Suprapubic skin (tissue), 3 donors: ENCODE data around the gene FITM1.

ENCODE experiments used
- POLR2A ChIP-seq, 2 donors: fragments of 450-650 bp; IDR thresholded peaks; one replicate each; pipeline ENCODE4 v1.6.1; 2017; ENCODE audit warnings: antibody characterized with exemption in 2 of 2, mild to moderate bottlenecking in 2 of 2, moderate library complexity in 2 of 2
- TF ChIP-seq, protein P1 (sequence below), 2 donors: fragments of 200-600 bp in 1 of 2; fragments of 450-650 bp in 1 of 2; sonication (generic) in 1 of 2; IDR thresholded peaks; one replicate each; pipeline ENCODE4 v1.5.1; 2016 to 2019; ENCODE audit warnings: antibody characterized with exemption in 2 of 2, mild to moderate bottlenecking in 1 of 2, moderate library complexity in 1 of 2

DNA sequence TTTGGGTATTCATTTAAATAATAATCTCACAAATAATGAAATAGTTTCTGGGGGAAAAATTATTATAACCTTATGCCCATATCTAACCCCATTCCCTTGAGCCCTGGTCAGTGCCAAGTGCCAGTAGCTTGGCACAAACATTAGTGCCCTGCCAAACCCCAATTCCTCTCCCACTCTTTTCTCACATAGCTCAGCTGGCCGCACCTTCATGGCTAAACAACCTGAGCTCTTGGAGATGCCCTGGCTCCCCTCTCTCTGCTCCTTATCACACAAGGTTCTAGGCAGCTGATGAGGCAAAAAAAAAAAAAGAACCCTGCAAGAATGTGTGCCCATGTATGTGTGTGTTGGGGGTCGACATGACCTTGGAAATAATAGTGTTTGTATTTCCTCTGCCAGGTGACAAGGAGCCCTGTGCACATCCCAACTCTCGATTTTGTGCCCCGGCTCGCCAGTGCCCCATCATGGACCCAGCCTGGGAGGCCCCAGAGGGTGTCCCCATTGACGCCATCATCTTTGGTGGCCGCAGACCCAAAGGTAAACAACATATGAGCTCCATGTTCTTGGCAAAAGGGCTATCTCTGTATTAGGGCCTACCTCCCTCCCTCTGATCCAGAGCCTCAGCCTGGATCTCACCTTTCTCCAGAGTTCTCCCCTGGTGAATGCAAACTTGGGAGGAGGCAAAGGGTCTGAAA lies 28.0 kb upstream of the FITM1 start:
- TF ChIP-seq, protein P1, sequence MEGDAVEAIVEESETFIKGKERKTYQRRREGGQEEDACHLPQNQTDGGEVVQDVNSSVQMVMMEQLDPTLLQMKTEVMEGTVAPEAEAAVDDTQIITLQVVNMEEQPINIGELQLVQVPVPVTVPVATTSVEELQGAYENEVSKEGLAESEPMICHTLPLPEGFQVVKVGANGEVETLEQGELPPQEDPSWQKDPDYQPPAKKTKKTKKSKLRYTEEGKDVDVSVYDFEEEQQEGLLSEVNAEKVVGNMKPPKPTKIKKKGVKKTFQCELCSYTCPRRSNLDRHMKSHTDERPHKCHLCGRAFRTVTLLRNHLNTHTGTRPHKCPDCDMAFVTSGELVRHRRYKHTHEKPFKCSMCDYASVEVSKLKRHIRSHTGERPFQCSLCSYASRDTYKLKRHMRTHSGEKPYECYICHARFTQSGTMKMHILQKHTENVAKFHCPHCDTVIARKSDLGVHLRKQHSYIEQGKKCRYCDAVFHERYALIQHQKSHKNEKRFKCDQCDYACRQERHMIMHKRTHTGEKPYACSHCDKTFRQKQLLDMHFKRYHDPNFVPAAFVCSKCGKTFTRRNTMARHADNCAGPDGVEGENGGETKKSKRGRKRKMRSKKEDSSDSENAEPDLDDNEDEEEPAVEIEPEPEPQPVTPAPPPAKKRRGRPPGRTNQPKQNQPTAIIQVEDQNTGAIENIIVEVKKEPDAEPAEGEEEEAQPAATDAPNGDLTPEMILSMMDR (IDR thresholded peaks at IDR 0.05), result no peak
- TF ChIP-seq POLR2A (IDR thresholded peaks at IDR 0.05), result no peak
